Uterus (tissue), 4 donors: ENCODE measurements around the gene SCN7A. TPM values are rescaled to one million over a fixed set of nuclear protein-coding genes. Genes with fewer than 3 reads are reported as not detected.

Experiments used
- DNase-seq, 2 donors: peaks; one replicate each; pipeline ENCODE4 v3.0.0-alpha.2; 2019 to 2020
- H3K27ac ChIP-seq, 2 donors: fragments of 200-600 bp; sonication (generic); 1 replicate in 1 of 2; 2 replicates in 1 of 2; pipeline ENCODE4 v1.5.1; 2016 to 2018
- H3K27me3 ChIP-seq, 2 donors: fragments of 200-600 bp; sonication (generic); one replicate each; pipeline ENCODE4 v1.5.1; 2018 to 2019; ENCODE audit warnings: control low read depth in 1 of 2
- H3K36me3 ChIP-seq, 2 donors: fragments of 200-600 bp; sonication (generic); one replicate each; pipeline ENCODE4 v1.5.1; 2019; ENCODE audit warnings: control low read depth in 1 of 2
- H3K4me1 ChIP-seq, 2 donors: fragments of 200-600 bp; sonication (generic); one replicate each; pipeline ENCODE4 v1.5.1; 2018 to 2019; ENCODE audit warnings: control low read depth in 1 of 2
- H3K4me3 ChIP-seq, 2 donors: fragments of 200-600 bp; sonication (generic); 1 replicate in 1 of 2; 2 replicates in 1 of 2; pipeline ENCODE4 v1.5.1; 2018 to 2019; ENCODE audit warnings: mild to moderate bottlenecking in 1 of 2
- H3K9me3 ChIP-seq, 2 donors: fragments of 200-600 bp; sonication (generic); one replicate each; pipeline ENCODE4 v1.5.1; 2019; ENCODE audit warnings: control low read depth in 1 of 2
- POLR2A ChIP-seq, 2 donors: fragments of 450-650 bp; IDR thresholded peaks; one replicate each; pipeline ENCODE4 v1.6.1; 2016; ENCODE audit warnings: antibody characterized with exemption in 2 of 2, mild to moderate bottlenecking in 1 of 2, moderate library complexity in 1 of 2
- intact Hi-C: fragments of 100-400 bp; cut with DNase I; formaldehyde crosslinking; loops from one replicate; pipeline ENCODE4 v1.15.1; 2023; ENCODE audit warnings: low total_unique reads
- total RNA-seq, 4 donors: library from RNA; depleted of rRNA in 3 of 4; stranded (reverse); fragments of >200 nt in 3 of 4; gene quantifications; one replicate each; pipeline versions ENCODE4 v1.1.0 to v1.2.4, GENCODE V29; 2014 to 2023
- TF ChIP-seq, protein P1 (sequence below), 4 experiments: fragments of 200-600 bp in 2 of 4; fragments of 450-650 bp in 2 of 4; sonication (generic) in 2 of 4; IDR thresholded peaks; one replicate each; pipeline ENCODE4 v1.5.1; 2016 to 2019; ENCODE audit warnings: antibody characterized with exemption in 4 of 4, mild to moderate bottlenecking in 2 of 4, moderate library complexity in 1 of 4
- donor health status: DM: yes; HTN: yes; CAD: no.

Gene SCN7A
- total RNA-seq, 4 donors from 2014 or later, result 40.0 to 74.1 (median 48.4) TPM

- Histone ChIP-seq H3K4me3 (no peak overlapping the region), H3K4me1 (no peaks in the 10 kb centered on the region), H3K27me3 (peaks cover 0 to 17% of the 10 kb centered on the region in 2 donors), H3K36me3 (no peaks in the 10 kb centered on the region), H3K27ac (no peak overlapping the region), H3K9me3 (no peaks in the 10 kb centered on the region)
- intact Hi-C loops, result no loop called here
- TF ChIP-seq, protein P1, sequence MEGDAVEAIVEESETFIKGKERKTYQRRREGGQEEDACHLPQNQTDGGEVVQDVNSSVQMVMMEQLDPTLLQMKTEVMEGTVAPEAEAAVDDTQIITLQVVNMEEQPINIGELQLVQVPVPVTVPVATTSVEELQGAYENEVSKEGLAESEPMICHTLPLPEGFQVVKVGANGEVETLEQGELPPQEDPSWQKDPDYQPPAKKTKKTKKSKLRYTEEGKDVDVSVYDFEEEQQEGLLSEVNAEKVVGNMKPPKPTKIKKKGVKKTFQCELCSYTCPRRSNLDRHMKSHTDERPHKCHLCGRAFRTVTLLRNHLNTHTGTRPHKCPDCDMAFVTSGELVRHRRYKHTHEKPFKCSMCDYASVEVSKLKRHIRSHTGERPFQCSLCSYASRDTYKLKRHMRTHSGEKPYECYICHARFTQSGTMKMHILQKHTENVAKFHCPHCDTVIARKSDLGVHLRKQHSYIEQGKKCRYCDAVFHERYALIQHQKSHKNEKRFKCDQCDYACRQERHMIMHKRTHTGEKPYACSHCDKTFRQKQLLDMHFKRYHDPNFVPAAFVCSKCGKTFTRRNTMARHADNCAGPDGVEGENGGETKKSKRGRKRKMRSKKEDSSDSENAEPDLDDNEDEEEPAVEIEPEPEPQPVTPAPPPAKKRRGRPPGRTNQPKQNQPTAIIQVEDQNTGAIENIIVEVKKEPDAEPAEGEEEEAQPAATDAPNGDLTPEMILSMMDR (IDR thresholded peaks at IDR 0.05), result no peak
- no peak for TF ChIP-seq POLR2A (IDR thresholded peaks at IDR 0.05)
- DNase-seq, result no peak
Measured at GRCh38 chr2:166373539-166373938, 120.5 kb downstream of the SCN7A start.

DNA sequence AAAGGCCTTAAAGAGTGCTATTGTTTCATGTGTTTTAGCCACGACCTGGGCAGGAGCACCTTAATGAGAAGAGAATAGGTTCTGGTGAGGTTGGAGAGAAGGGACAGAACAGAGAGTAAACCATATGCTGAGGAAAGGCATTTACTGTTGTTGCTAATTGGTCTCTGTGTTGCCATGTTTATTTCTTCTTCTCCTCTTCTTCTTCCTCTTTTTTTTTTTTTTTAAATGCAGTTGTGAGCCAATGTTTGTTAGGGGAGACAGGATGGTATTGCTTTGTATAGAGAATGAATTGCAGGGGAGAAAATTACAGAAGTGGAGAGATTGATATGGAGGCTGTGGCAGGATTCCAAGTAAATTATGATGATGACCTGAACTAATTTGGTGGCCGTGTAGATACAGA, 120.9 kb downstream of the SCN7A start:
- H3K27ac ChIP-seq, result no peak overlapping the region
- TF ChIP-seq, protein P1 (IDR thresholded peaks at IDR 0.05), result no peak
- TF ChIP-seq POLR2A (IDR thresholded peaks at IDR 0.05), result no peak

GRCh38 chr2:166372046-166372445, 122.0 kb downstream of the SCN7A start:
- no peak for TF ChIP-seq POLR2A (IDR thresholded peaks at IDR 0.05)
- TF ChIP-seq, protein P1 (IDR thresholded peaks at IDR 0.05), result no peak
- no peak overlapping the region for H3K27ac ChIP-seq
- no peak overlapping the region for H3K4me3 ChIP-seq
- peaks cover 0 to 17% of the 10 kb centered on the region in 2 donors for H3K27me3 ChIP-seq
- intact Hi-C loops, result no loop called here
- no peaks in the 10 kb centered on the region for H3K4me1 ChIP-seq
- no peaks in the 10 kb centered on the region for H3K9me3 ChIP-seq
- H3K36me3 ChIP-seq, result no peaks in the 10 kb centered on the region
- DNase-seq, result no peak

More for the DNA sequence above, 120.9 kb downstream of the SCN7A start:
- no peaks in the 10 kb centered on the region for H3K9me3 ChIP-seq
- no peak for DNase-seq
- no peaks in the 10 kb centered on the region for H3K4me1 ChIP-seq
- intact Hi-C loops, result no loop called here
- no peaks in the 10 kb centered on the region for H3K36me3 ChIP-seq
- H3K27me3 ChIP-seq, result peaks cover 0 to 17% of the 10 kb centered on the region in 2 donors
- no peak overlapping the region for H3K4me3 ChIP-seq

DNA sequence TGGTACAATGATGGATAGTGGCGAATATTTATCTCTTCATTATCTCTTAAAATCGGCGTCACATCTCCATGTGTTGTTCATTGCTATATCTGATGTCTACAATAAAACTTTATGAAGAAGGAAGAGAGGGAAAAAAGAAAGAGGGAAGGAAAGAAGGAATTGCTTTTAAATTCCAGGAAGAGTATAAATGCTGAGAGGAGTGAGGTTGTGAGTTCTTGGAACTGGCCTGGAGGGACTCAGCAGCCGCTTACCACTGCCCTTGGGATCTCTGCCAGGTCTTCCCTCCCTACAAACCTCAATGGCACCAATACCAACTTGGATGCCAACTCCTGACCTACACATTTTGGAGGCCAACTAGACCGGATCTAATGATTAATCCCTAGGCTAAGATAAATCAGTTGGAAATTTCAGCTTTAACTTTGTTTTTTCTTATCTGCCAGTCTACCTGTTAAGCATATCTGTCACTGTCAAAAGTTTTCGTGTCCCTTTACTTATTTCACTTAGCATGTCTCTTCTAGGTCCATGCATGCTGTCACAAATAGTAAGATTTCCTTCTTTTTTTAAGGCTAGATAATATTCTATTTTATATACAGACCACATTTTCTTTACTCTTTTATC, 128.1 kb downstream of the SCN7A start:
- H3K9me3 ChIP-seq, result no peaks in the 10 kb centered on the region
- intact Hi-C loops, result no loop called here
- no peak overlapping the region for H3K27ac ChIP-seq
- H3K4me3 ChIP-seq, result no peak overlapping the region
- no peak for DNase-seq
- no peak for TF ChIP-seq POLR2A (IDR thresholded peaks at IDR 0.05)
- TF ChIP-seq, protein P1 (IDR thresholded peaks at IDR 0.05), result no peak
- H3K4me1 ChIP-seq, result no peaks in the 10 kb centered on the region
- no peaks in the 10 kb centered on the region for H3K36me3 ChIP-seq
- H3K27me3 ChIP-seq, result peaks cover 0 to 5% of the 10 kb centered on the region in 2 donors

- H3K4me1 ChIP-seq, result no peaks in the 10 kb centered on the region
- intact Hi-C loops, result no loop called here
- H3K9me3 ChIP-seq, result no peaks in the 10 kb centered on the region
- H3K36me3 ChIP-seq, result no peaks in the 10 kb centered on the region
- H3K4me3 ChIP-seq, result no peak overlapping the region
- H3K27ac ChIP-seq, result no peak overlapping the region
- TF ChIP-seq, protein P1 (IDR thresholded peaks at IDR 0.05), result no peak
- TF ChIP-seq POLR2A (IDR thresholded peaks at IDR 0.05), result no peak
- DNase-seq, result no peak
- H3K27me3 ChIP-seq, result peaks cover 0 to 5% of the 10 kb centered on the region in 2 donors
Measured at GRCh38 chr2:166365239-166365638, 128.8 kb downstream of the SCN7A start.
